ENCODE measurements around the gene NUBP2.

- no peak for TF ChIP-seq HOXA7 (CRISPR knock-in tag; IDR thresholded peaks at IDR 0.05; ENCODE audit: borderline replicate concordance)
- TF ChIP-seq ZXDB (tag by site-specific recombination; IDR thresholded peaks at IDR 0.05) = no peak
- no peak for TF ChIP-seq RBAK (tag by site-specific recombination; IDR thresholded peaks at IDR 0.05)
- no peak for TF ChIP-seq ZNF202 (tag by site-specific recombination; IDR thresholded peaks at IDR 0.05; ENCODE audit: borderline replicate concordance)
Observed at GRCh38 chr16:1793578-1794220, 10.9 kb downstream of the NUBP2 start, which contains the start of gene IGFALS.

Measured in HEK293 (cell line).